GM23248 (cell line): Measurements from ENCODE around the gene CYP3A5.

ENCODE experiments used
- EZH2 ChIP-seq: fragments of 200-600 bp; sonication (generic); IDR thresholded peaks from 2 replicates; pipeline ENCODE4 v1.6.1; 2018; ENCODE audit warnings: antibody characterized with exemption, mild to moderate bottlenecking; ENCODE audit not compliant: insufficient read depth, poor library complexity, severe bottlenecking
- EZH2phosphoT487 ChIP-seq: fragments of 200-600 bp; sonication (generic); IDR thresholded peaks from 2 replicates; pipeline ENCODE4 v1.6.1; 2018; ENCODE audit warnings: antibody characterized with exemption, moderate library complexity, mild to moderate bottlenecking, low read depth; ENCODE audit not compliant: insufficient read depth

- TF ChIP-seq EZH2 = no peak
- TF ChIP-seq EZH2phosphoT487 = no peak
These were observed 41.2 kb upstream of the CYP3A5 start for GRCh38 chr7:99720800-99721595.
